NCI-H128 (cell line): Measurements from ENCODE around the gene SYT10.
"Not testable (repeated sequence)": the region's sequence is repeated elsewhere in the genome, so short reads cannot be mapped to it uniquely, and the experiment has no call there.

Source experiments
- DNase-seq: peaks from one replicate; lab custom pipeline; 2025; ENCODE audit not compliant: unreplicated experiment; lab: John Stamatoyannopoulos, UW

The SYT10 gene

DNA sequence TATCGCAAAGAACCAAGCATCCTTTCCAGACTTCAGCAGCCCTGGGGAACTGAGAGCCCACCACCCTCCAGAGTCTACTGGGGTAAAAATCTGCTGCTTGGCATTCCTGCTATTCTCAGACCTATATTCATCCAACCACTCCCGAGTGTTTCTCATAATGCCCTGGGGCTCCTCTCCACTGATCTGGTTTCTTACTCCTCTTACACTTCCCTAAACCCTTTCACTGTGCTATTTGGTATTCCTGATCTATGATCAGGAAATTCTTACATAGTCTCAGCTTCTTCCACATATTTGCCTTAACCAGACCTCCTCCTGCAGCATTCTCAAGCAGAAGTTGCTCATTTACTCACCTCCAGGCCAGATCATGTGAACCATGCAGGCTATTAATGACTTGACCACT is 82.4 kb downstream of the SYT10 start:
- DNase-seq = no peak

- no peak for DNase-seq
Measured at GRCh38 chr12:33349791-33350190, 89.8 kb downstream of the SYT10 start.

DNA sequence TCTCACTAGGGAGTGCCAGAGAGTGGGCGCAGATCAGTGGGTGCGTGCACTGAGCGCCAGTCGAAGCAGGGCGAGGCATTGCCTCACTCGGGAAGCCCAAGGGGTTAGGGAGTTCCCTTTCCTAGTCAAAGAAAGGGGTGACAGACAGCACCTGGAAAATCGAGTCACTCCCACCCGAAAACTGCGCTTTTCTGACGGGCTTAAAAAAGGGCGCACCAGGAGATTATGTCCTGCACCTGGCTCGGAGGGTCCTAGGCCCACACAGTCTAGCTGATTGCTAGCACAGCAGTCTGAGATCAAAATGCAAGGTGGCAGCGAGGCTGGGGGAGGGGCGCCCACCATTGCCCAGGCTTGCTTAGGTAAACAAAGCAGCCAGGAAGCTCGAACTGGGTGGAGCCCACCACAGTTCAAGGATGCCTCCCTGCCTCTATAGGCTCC is 107.6 kb downstream of the SYT10 start:
- DNase-seq = not testable (repeated sequence)

DNA sequence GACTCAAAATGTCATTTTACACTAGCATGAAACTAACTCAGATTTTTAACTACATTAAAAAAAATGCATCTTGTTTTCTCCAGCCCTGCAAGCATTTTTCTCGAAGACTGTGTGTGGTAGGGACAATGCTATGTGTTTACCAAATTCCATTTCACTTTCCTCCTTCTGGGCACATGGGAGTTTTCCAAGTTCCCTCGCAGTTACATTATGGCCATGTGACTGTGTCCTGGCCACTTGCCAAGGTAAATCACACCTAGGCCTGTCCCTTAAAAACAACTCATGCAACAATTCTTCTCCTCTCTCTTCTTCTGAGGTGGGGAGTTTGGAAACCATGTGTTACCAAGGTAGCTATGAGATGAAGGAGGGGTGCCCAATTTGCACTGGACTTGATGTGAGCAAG is 108.7 kb downstream of the SYT10 start:
- no peak for DNase-seq
